ENCODE results near the gene CFAP251. TPM values are rescaled to one million over a fixed set of nuclear protein-coding genes. Genes with fewer than 3 reads are reported as not detected.

CFAP251 gene
- total RNA-seq, 1 donor from 2014 or later = 0.91 TPM

- Histone ChIP-seq H3K9me3 (replicated peaks) (no peaks in the 10 kb centered on the region), H3K27ac (replicated peaks) (no peak overlapping the region), H3K36me3 (peaks cover 55% of the 10 kb centered on the region), H3K4me1 (no peaks in the 10 kb centered on the region), H3K4me3 (no peak overlapping the region), H3K27me3 (ENCODE audit: low read depth) (no peaks in the 10 kb centered on the region)
- intact Hi-C loops (cut with micrococcal nuclease) = no loop called here
- no peak for TF ChIP-seq CTCF (IDR thresholded peaks at IDR 0.05; ENCODE audit: borderline replicate concordance)
- DNase-seq = no peak
Measured at GRCh38 chr12:122042910-122043309, 124.5 kb downstream of the CFAP251 start.

GRCh38 chr12:122043476-122043875 lies 125.1 kb downstream of the CFAP251 start:
- no peak for TF ChIP-seq CTCF (IDR thresholded peaks at IDR 0.05; ENCODE audit: borderline replicate concordance)
- Histone ChIP-seq H3K36me3 (peaks cover 54% of the 10 kb centered on the region), H3K27me3 (ENCODE audit: low read depth) (no peaks in the 10 kb centered on the region), H3K27ac (replicated peaks) (no peak overlapping the region), H3K9me3 (replicated peaks) (no peaks in the 10 kb centered on the region), H3K4me3 (no peak overlapping the region), H3K4me1 (no peaks in the 10 kb centered on the region)
- DNase-seq = no peak
- intact Hi-C loops (cut with micrococcal nuclease) = no loop called here

- Histone ChIP-seq H3K4me3 (no peak overlapping the region), H3K36me3 (peaks cover 54% of the 10 kb centered on the region), H3K9me3 (replicated peaks) (no peaks in the 10 kb centered on the region), H3K27me3 (ENCODE audit: low read depth) (no peaks in the 10 kb centered on the region), H3K27ac (replicated peaks) (no peak overlapping the region), H3K4me1 (no peaks in the 10 kb centered on the region)
- no peak for DNase-seq
- intact Hi-C loops (cut with micrococcal nuclease) = no loop called here
- no peak for TF ChIP-seq CTCF (IDR thresholded peaks at IDR 0.05; ENCODE audit: borderline replicate concordance)
Measured at GRCh38 chr12:122045262-122045661, 126.9 kb downstream of the CFAP251 start.

GRCh38 chr12:122046145-122046544 lies 127.8 kb downstream of the CFAP251 start:
- intact Hi-C loops (cut with micrococcal nuclease) = no loop called here
- H3K4me3 ChIP-seq = no peak overlapping the region
- H3K36me3 ChIP-seq = peaks cover 54% of the 10 kb centered on the region
- peaks cover 8% of the 10 kb centered on the region for H3K4me1 ChIP-seq
- H3K9me3 ChIP-seq (replicated peaks) = no peaks in the 10 kb centered on the region
- no peak for DNase-seq
- no peak overlapping the region for H3K27ac ChIP-seq (replicated peaks)
- no peak for TF ChIP-seq CTCF (IDR thresholded peaks at IDR 0.05; ENCODE audit: borderline replicate concordance)
- H3K27me3 ChIP-seq (ENCODE audit: low read depth) = no peaks in the 10 kb centered on the region

GRCh38 chr12:122048151-122048550 lies 129.8 kb downstream of the CFAP251 start:
- no peak for DNase-seq
- Histone ChIP-seq H3K4me1 (peaks cover 22% of the 10 kb centered on the region), H3K27me3 (ENCODE audit: low read depth) (no peaks in the 10 kb centered on the region), H3K36me3 (peaks cover 45% of the 10 kb centered on the region), H3K9me3 (replicated peaks) (no peaks in the 10 kb centered on the region), H3K27ac (replicated peaks) (no peak overlapping the region), H3K4me3 (no peak overlapping the region)
- intact Hi-C loops (cut with micrococcal nuclease) = no loop called here
- TF ChIP-seq CTCF (IDR thresholded peaks at IDR 0.05; ENCODE audit: borderline replicate concordance) = no peak

GRCh38 chr12:122049827-122050226 lies 131.4 kb downstream of the CFAP251 start:
- intact Hi-C loops (cut with micrococcal nuclease) = no loop called here
- H3K27me3 ChIP-seq (ENCODE audit: low read depth) = no peaks in the 10 kb centered on the region
- no peak for DNase-seq
- H3K4me1 ChIP-seq = peaks cover 30% of the 10 kb centered on the region
- H3K36me3 ChIP-seq = peaks cover 30% of the 10 kb centered on the region
- H3K27ac ChIP-seq (replicated peaks) = no peak overlapping the region
- H3K9me3 ChIP-seq (replicated peaks) = no peaks in the 10 kb centered on the region
- TF ChIP-seq CTCF (IDR thresholded peaks at IDR 0.05; ENCODE audit: borderline replicate concordance) = no peak
- H3K4me3 ChIP-seq = no peak overlapping the region

All from left ventricle myocardium inferior (tissue), 1 donor.